Esophagus squamous epithelium (tissue), 5 donors: ENCODE results near the gene FOXA2. TPM values are rescaled to one million over a fixed set of nuclear protein-coding genes. Genes with fewer than 3 reads are reported as not detected.
"Not testable (repeated sequence)": the region's sequence is repeated elsewhere in the genome, so short reads cannot be mapped to it uniquely, and the experiment has no call there.

Source experiments
- DNase-seq: peaks from one replicate; lab custom pipeline; 2025; lab: John Stamatoyannopoulos, UW
- H3K27ac ChIP-seq, 4 donors: fragments of 200-600 bp; sonication (generic); one replicate each; pipeline ENCODE4 v1.5.1; 2016 to 2019; ENCODE audit warnings: mild to moderate bottlenecking in 1 of 4
- H3K27me3 ChIP-seq, 4 donors: fragments of 200-600 bp; sonication (generic); 1 replicate in 3 of 4; 2 replicates in 1 of 4; pipeline versions ENCODE4 v1.5.1 to v1.6.0; 2017 to 2021; ENCODE audit warnings: antibody characterized with exemption in 1 of 4
- H3K36me3 ChIP-seq, 3 donors: fragments of 200-600 bp; sonication (generic); one replicate each; pipeline ENCODE4 v1.5.1; 2016 to 2019
- H3K4me1 ChIP-seq, 3 donors: fragments of 200-600 bp; sonication (generic); one replicate each; pipeline ENCODE4 v1.5.1; 2017 to 2019
- H3K4me3 ChIP-seq, 4 donors: fragments of 200-600 bp; sonication (generic); 1 replicate in 3 of 4; 2 replicates in 1 of 4; pipeline ENCODE4 v1.5.1; 2016 to 2019; ENCODE audit warnings: mild to moderate bottlenecking in 2 of 4, moderate library complexity in 1 of 4
- H3K9me3 ChIP-seq, 3 donors: fragments of 200-600 bp; sonication (generic); one replicate each; pipeline ENCODE4 v1.5.1; 2016 to 2019
- POLR2A ChIP-seq, 4 donors: fragments of 450-650 bp; IDR thresholded peaks; one replicate each; pipeline ENCODE4 v1.6.1; 2017; ENCODE audit warnings: antibody characterized with exemption in 4 of 4, mild to moderate bottlenecking in 4 of 4, moderate library complexity in 3 of 4
- WGBS, 2 donors: methylation state at CpG; one replicate each; pipeline ENCODE4 v1.1.5; 2018; 5-methylcytosine and 5-hydroxymethylcytosine counted together
- intact Hi-C: fragments of 100-400 bp; cut with DNase I; formaldehyde crosslinking; loops from one replicate; pipeline ENCODE4 v1.15.0; 2022
- total RNA-seq, 4 donors: library from RNA; depleted of rRNA; stranded (reverse); fragments of >200 nt; gene quantifications; one replicate each; pipeline ENCODE4 v1.1.0, GENCODE V29; 2016
- TF ChIP-seq, protein P1 (sequence below), 6 experiments: fragments of 450-650 bp in 4 of 6; fragments of 200-600 bp in 2 of 6; sonication (generic) in 2 of 6; IDR thresholded peaks; one replicate each; pipeline ENCODE4 v1.5.1; 2016 to 2019; ENCODE audit warnings: antibody characterized with exemption in 6 of 6, mild to moderate bottlenecking in 4 of 6, moderate library complexity in 4 of 6
- donor health status: DM: yes; HTN: yes; CAD: no.

Gene FOXA2
- total RNA-seq, 4 donors from 2014 or later = 0.13 TPM; not detected in 3

DNA sequence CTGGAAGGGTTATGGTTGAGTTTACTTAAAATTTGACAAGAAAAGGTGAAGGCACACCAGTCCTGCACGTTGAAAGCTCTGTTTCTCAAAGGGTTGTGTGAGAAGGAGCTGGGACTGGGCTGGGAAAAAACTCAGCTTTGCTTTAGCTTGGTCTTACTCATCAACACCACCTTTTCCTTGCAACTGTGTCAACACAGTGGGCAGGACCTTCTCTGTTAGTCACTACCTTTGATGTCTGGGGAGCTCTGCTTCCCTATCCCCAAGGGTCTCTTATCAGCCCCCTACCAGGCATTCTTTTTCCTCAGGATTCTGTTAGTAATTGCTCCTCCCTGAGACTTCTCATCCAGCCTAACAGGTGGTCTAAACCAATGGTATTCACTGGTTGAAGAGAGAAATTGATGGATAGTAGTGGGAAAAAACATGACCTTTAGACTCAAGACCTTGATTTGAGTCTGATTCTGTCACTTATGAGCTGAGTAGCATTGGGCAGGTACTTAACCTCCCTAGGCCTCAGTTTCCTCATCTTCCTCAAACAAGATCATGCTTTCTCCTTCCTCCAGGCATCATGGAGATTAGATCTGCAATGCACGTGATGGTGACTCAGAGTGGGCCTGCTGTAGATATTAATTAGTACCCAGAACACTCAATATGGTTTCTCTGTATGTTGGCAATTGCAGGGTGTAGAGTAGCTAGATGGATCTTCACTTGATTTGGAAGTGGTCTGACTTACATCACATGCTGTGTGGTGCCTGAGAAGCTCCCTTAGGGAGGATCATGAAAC, 17.2 kb upstream of the FOXA2 start:
- no peak overlapping the region for H3K27ac ChIP-seq
- no peak for TF ChIP-seq POLR2A (IDR thresholded peaks at IDR 0.05)
- TF ChIP-seq, protein P1, sequence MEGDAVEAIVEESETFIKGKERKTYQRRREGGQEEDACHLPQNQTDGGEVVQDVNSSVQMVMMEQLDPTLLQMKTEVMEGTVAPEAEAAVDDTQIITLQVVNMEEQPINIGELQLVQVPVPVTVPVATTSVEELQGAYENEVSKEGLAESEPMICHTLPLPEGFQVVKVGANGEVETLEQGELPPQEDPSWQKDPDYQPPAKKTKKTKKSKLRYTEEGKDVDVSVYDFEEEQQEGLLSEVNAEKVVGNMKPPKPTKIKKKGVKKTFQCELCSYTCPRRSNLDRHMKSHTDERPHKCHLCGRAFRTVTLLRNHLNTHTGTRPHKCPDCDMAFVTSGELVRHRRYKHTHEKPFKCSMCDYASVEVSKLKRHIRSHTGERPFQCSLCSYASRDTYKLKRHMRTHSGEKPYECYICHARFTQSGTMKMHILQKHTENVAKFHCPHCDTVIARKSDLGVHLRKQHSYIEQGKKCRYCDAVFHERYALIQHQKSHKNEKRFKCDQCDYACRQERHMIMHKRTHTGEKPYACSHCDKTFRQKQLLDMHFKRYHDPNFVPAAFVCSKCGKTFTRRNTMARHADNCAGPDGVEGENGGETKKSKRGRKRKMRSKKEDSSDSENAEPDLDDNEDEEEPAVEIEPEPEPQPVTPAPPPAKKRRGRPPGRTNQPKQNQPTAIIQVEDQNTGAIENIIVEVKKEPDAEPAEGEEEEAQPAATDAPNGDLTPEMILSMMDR (IDR thresholded peaks at IDR 0.05) = no peak
- H3K36me3 ChIP-seq = no peaks in the 10 kb centered on the region
- WGBS, 2 donors = 26 to 40% methylated on average over 2 of the region's 2 CpGs
- H3K27me3 ChIP-seq = peaks cover 0 to 31% (median 0%) of the 10 kb centered on the region in 4 donors
- DNase-seq = no peak
- H3K4me1 ChIP-seq = no peaks in the 10 kb centered on the region
- intact Hi-C loops = no loop called here
- no peak overlapping the region for H3K4me3 ChIP-seq
- no peaks in the 10 kb centered on the region for H3K9me3 ChIP-seq

- intact Hi-C loops, H3K36me3 ChIP-seq, H3K9me3 ChIP-seq, H3K4me1 ChIP-seq, DNase-seq, H3K4me3 ChIP-seq, H3K27ac ChIP-seq: not testable (repeated sequence)
- WGBS, 2 donors = 94 to 98% methylated on average over 2 of the region's 2 CpGs
- peaks cover 0 to 46% (median 0%) of the 10 kb centered on the region in 4 donors for H3K27me3 ChIP-seq
These were observed 14.9 kb upstream of the FOXA2 start for GRCh38 chr20:22599258-22599657.

- intact Hi-C loops = no loop called here
- no peaks in the 10 kb centered on the region for H3K4me1 ChIP-seq
- H3K9me3 ChIP-seq = no peaks in the 10 kb centered on the region
- WGBS, 2 donors = 64% methylated on average over 1 of the region's 1 CpG; no CpG with 5 or more reads in 1 of the 2 donors
- DNase-seq = no peak
- TF ChIP-seq POLR2A (IDR thresholded peaks at IDR 0.05) = no peak
- TF ChIP-seq, protein P1 (IDR thresholded peaks at IDR 0.05) = no peak
- H3K36me3 ChIP-seq = no peaks in the 10 kb centered on the region
- H3K4me3 ChIP-seq = no peak overlapping the region
- no peak overlapping the region for H3K27ac ChIP-seq
- H3K27me3 ChIP-seq = peaks cover 0 to 54% (median 0%) of the 10 kb centered on the region in 4 donors
These were observed 12.9 kb upstream of the FOXA2 start for GRCh38 chr20:22597303-22597702.

DNA sequence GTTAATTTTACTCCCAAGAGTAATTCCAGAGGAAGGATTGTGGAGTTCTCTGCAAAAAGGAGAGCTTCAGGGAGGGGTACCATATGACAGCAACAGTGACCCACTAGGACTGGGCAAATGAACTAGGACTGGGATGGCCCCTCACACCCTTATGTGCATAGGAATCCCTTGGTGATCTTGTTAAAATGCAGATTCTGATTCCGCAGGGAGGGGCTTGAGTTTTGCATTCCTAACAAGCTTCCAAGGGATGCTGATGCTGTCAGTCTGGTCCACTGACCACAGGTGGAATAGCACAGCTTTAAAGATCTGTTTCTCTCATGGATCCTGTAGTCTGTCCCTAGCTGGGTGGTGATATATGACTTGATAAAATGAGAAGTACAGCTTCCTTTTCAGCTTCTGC, 6.3 kb upstream of the FOXA2 start:
- TF ChIP-seq, protein P1 (IDR thresholded peaks at IDR 0.05) = no peak
- no peak for TF ChIP-seq POLR2A (IDR thresholded peaks at IDR 0.05)
- DNase-seq = no peak
- no peak overlapping the region for H3K4me3 ChIP-seq
- peaks cover 0 to 81% (median 12%) of the 10 kb centered on the region in 4 donors for H3K27me3 ChIP-seq
- 20 to 38% methylated on average over 1 of the region's 1 CpG for WGBS, 2 donors
- H3K36me3 ChIP-seq = no peaks in the 10 kb centered on the region
- intact Hi-C loops = no loop called here
- H3K27ac ChIP-seq = no peak overlapping the region
- peaks cover 0 to 12% (median 5%) of the 10 kb centered on the region in 3 donors for H3K4me1 ChIP-seq
- no peaks in the 10 kb centered on the region for H3K9me3 ChIP-seq

DNA sequence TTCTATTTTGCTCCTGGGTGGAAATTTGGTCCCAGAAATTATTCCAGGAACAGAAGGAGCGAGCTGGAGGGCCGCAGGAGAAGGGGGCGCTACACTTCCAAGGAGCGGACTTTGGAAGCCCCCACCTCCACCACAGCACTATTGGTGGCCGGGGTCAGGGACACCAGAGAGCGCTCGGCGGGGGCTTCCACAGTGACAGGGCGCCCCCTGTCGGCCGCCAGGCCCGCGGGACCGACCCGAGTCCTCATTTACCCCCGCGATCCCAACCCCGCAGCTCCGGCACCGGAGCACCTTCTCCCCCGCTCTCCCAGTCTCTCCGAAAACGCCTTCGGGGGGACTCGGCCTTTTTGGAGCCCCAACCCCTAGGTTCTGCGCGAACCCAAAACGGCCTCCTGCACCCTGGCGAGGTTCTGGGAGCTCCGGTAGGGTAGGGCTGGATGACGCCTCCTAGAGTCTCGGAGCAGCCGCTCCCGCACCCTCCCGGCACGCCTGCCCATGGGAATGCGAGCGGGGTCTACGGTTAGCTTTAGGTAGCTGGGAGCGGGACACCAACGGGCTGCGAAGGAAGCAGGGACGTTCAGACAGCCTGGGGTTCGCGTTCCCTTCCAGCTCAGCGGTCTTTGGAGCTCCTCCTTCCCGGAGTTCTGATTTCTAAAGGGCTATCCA, 2.4 kb upstream of the FOXA2 start:
- intact Hi-C loops = loop anchor here (5.0 kb wide), 1 partner anchor 249 kb away; no protein-coding TSS in a partner anchor
- TF ChIP-seq, protein P1 (IDR thresholded peaks at IDR 0.05) = peak; percentile 26 to 67 (median 48)
- TF ChIP-seq POLR2A (IDR thresholded peaks at IDR 0.05) = no peak
- H3K4me3 ChIP-seq = peak overlapping the region in 1 of 4 donors; percentile 37
- DNase-seq = no peak
- peaks cover 10 to 100% (median 26%) of the 10 kb centered on the region in 4 donors for H3K27me3 ChIP-seq
- H3K9me3 ChIP-seq = no peaks in the 10 kb centered on the region
- H3K36me3 ChIP-seq = no peaks in the 10 kb centered on the region
- WGBS, 2 donors = 11 to 27% methylated on average over 3 to 10 of the region's 47 CpGs
- H3K27ac ChIP-seq = no peak overlapping the region
- peaks cover 19 to 49% (median 27%) of the 10 kb centered on the region in 3 donors for H3K4me1 ChIP-seq
